ENCODE data around the gene PLXNB1.

PLXNB1 gene

DNA sequence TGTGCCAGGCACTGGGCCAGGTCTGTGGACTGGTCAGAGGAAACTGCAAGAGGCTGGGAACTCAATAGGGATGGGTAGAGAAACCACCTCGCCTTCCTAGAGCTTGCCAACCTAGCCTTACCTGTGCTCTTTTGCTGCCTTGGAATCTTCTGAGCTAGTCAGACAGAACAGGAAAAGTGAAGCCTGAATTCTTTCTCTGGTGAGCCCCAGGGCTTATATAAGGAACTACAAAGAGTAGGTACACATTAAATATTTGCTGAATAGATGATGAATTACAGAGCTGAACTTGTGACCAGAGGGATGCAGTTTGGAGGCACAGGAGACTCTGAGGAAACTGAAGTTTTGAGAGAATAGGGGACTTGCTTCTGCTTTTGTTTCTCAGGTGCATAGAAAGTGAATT, 73.5 kb downstream of the PLXNB1 start:
- no peak for DNase-seq

DNA sequence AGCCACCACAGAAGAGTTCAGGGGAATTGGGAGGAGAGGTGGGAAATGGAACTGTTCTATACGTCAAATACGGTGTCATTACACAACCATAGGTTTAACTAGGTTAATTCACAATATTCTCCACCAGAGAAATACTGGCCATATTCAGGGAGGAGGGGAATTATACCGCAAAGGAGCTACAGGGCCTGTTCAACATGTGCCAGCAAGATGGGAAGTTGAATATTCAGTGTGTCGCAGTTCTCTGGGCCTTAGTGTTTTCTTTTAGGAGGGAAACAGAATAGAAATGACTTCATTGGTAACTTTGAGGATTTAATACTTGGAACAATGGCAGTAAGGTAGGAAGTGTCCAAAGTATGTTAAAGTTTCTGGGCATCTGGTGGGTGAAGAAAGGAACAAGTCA, 75.9 kb downstream of the PLXNB1 start:
- no peak for DNase-seq
